WTC11 (cell line): Measurements from ENCODE around the gene PRKCZ.

Experiments used
- CTCF ChIP-seq: fragments of 200-600 bp; IDR thresholded peaks from 2 replicates; pipeline ENCODE4 v1.8.0; 2022; ENCODE audit warnings: antibody characterized with exemption
- JUN ChIP-seq: sonication (generic); formaldehyde crosslinking; IDR thresholded peaks from 2 replicates; pipeline ENCODE4 v1.8.0; 2023; ENCODE audit warnings: mild to moderate bottlenecking, missing genetic modification reagents
- MAX ChIP-seq: sonication (generic); formaldehyde crosslinking; IDR thresholded peaks from 2 replicates; pipeline ENCODE4 v1.8.0; 2022; ENCODE audit warnings: mild to moderate bottlenecking, missing genetic modification reagents
- NFYB ChIP-seq: sonication (generic); formaldehyde crosslinking; conservative IDR thresholded peaks from 2 replicates; pipeline ENCODE4 v1.8.0; 2022; ENCODE audit warnings: low read depth, missing genetic modification reagents

- no peak for TF ChIP-seq JUN
- TF ChIP-seq CTCF, result no peak
- TF ChIP-seq NFYB (CRISPR knock-in tag), result no peak
- TF ChIP-seq MAX (CRISPR knock-in tag), result no peak
Measured at GRCh38 chr1:2093055-2093454, 42.8 kb downstream of the PRKCZ start.
